ENCODE results near the gene KCNQ1. TPM values are rescaled to one million over a fixed set of nuclear protein-coding genes. Genes with fewer than 3 reads are reported as not detected.
A peak's percentile ranks its signal among the peaks of the same experiment; 100 is the strongest.

The KCNQ1 gene
- total and polyA plus RNA-seq, 2 of the 13 experiments (the other 11 are each of a cell fraction or from before 2014, with no cell fraction given) = 0.02 to 0.08 TPM

GRCh38 chr11:2732261-2732939 lies 287.6 kb downstream of the KCNQ1 start (continued):
- TF ChIP-seq GABPA (IDR thresholded peaks at IDR 0.05; ENCODE audit: low read depth, low read length) = no peak
- TF ChIP-seq GABPA (CRISPR knock-in tag; IDR thresholded peaks at IDR 0.05; ENCODE audit: low read depth) = no peak
- TF ChIP-seq PRPF4 (IDR thresholded peaks at IDR 0.05; ENCODE audit: low read depth, low read length, poor library complexity, severe bottlenecking) = no peak
- peak; percentile 83; the same call in 1 of the 2 replicates for TF ChIP-seq ZSCAN31 (CRISPR knock-in tag; IDR thresholded peaks at IDR 0.05; ENCODE audit: low read depth)
- no peak for TF ChIP-seq ATRX (CRISPR knock-in tag; IDR thresholded peaks at IDR 0.05; ENCODE audit: borderline replicate concordance)
- TF ChIP-seq ZSCAN29 (CRISPR knock-in tag; conservative IDR thresholded peaks at IDR 0.05) = no peak; the same call in 1 of the 2 replicates
- peak; percentile 84; the same call in 1 of the 2 replicates for TF ChIP-seq MIER3 (CRISPR knock-in tag; IDR thresholded peaks at IDR 0.05; ENCODE audit: borderline replicate concordance)
- TF ChIP-seq ZNF83 (CRISPR knock-in tag; IDR thresholded peaks at IDR 0.05; ENCODE audit: borderline replicate concordance) = 0 out of 2 replicates have a peak, but pooled peaks have one; percentile 22
- TF ChIP-seq ZSCAN9 (CRISPR knock-in tag; IDR thresholded peaks at IDR 0.05; ENCODE audit: borderline replicate concordance) = peak; percentile 65; the same call in 1 of the 2 replicates
- peak; percentile 87 for TF ChIP-seq ELF3 (CRISPR knock-in tag; IDR thresholded peaks at IDR 0.05)
- no peak for TF ChIP-seq ZNF17 (CRISPR knock-in tag; IDR thresholded peaks at IDR 0.05)
- peak; percentile 84 for TF ChIP-seq POLR2AphosphoS5 (IDR thresholded peaks at IDR 0.05; ENCODE audit: low read depth, low read length)
- TF ChIP-seq NFE2L1 (CRISPR knock-in tag; IDR thresholded peaks at IDR 0.05; ENCODE audit: borderline replicate concordance) = no peak
- TF ChIP-seq RBM39 (IDR thresholded peaks at IDR 0.05; ENCODE audit: low read depth, low read length, poor library complexity, severe bottlenecking) = peak; percentile 57
- peak; percentile 73 for TF ChIP-seq KDM6A (CRISPR knock-in tag; IDR thresholded peaks at IDR 0.05; ENCODE audit: low read depth)
- peak; percentile 71 for TF ChIP-seq DR1 (CRISPR knock-in tag; IDR thresholded peaks at IDR 0.05)
- peak; percentile 83 for TF ChIP-seq SOX13 (IDR thresholded peaks at IDR 0.05)
- TF ChIP-seq SOX13 (CRISPR knock-in tag; conservative IDR thresholded peaks at IDR 0.05 in 1 of 2, IDR thresholded peaks at IDR 0.05 in 1 of 2) = peak in 1 of 2 experiments; percentile 93; a peak in 2 of 4 replicates
- TF ChIP-seq ATF7 (IDR thresholded peaks at IDR 0.05) = no peak
- TF ChIP-seq ATF7 (CRISPR knock-in tag; IDR thresholded peaks at IDR 0.05) = 0 out of 2 replicates have a peak, but pooled peaks have one; percentile 57
- peak; percentile 83 for TF ChIP-seq ZNF589 (CRISPR knock-in tag; conservative IDR thresholded peaks at IDR 0.05)
- TF ChIP-seq RAD51 (IDR thresholded peaks at IDR 0.05; ENCODE audit: borderline replicate concordance) = no peak
- TF ChIP-seq ZNF709 (CRISPR knock-in tag; IDR thresholded peaks at IDR 0.05) = peak; percentile 44; the same call in 1 of the 2 replicates
- peak; percentile 79 for TF ChIP-seq FOXP4 (CRISPR knock-in tag; IDR thresholded peaks at IDR 0.05)
- TF ChIP-seq U2AF2 (IDR thresholded peaks at IDR 0.05; ENCODE audit: low read depth, low read length) = no peak
- no peak for TF ChIP-seq MZF1 (CRISPR knock-in tag; IDR thresholded peaks at IDR 0.05; ENCODE audit: borderline replicate concordance)
- TF ChIP-seq RELA (CRISPR knock-in tag; IDR thresholded peaks at IDR 0.05) = no peak
- no peak for TF ChIP-seq MTA3 (CRISPR knock-in tag; IDR thresholded peaks at IDR 0.05)
- no peak for TF ChIP-seq TOPORS (CRISPR knock-in tag; IDR thresholded peaks at IDR 0.05)
- peak; percentile 77 for TF ChIP-seq TFAP4 (IDR thresholded peaks at IDR 0.05; ENCODE audit: borderline replicate concordance, low read depth)
- TF ChIP-seq ZNF432 (CRISPR knock-in tag; IDR thresholded peaks at IDR 0.05; ENCODE audit: borderline replicate concordance) = no peak
- TF ChIP-seq SMYD3 (CRISPR knock-in tag; IDR thresholded peaks at IDR 0.05) = no peak

All from HepG2 (cell line).